ENCODE results near the gene LCNL1. TPM values are rescaled to one million over a fixed set of nuclear protein-coding genes. Genes with fewer than 3 reads are reported as not detected.

LCNL1 gene
- total RNA-seq, 4 donors from 2014 or later: 0.19 TPM; not detected in 3

DNA sequence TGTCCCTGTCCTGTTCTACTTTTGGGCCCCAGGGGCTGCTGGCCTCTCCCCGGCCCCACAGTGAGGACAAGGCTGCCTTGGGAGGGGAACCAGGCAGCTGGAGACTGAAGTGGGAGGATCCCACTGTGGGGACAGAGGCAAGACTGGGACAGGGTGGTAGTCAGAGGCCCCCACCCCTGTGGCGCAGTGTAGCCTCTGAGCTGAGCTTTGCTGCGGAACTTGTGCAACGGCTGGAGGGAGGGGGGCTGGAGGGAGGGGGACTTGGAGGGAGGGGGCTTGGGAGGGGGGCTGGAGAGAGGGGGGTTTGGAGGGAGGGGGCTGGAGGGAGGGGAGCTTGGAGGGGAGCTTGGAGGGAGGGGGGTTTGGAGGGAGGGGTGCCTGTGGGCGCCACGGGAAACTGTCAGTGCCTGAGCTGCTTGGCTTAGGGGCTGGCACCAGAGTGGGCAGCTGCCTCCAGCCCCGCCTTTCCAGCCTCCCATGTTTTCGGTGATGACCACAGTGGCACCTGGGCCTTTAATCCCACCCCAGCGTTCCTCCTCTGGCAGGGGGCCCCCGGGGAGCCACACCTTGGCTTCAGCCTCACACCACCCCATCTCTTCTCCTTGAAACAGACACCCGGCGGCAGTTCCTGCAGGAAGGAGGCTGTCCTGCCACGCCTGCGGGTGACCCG, 51.4 kb downstream of the LCNL1 start:
- Histone ChIP-seq H3K4me1 (peaks cover 18 to 43% (median 26%) of the 10 kb centered on the region in 3 donors), H3K27me3 (peaks cover 0 to 11% (median 0%) of the 10 kb centered on the region in 4 donors), H3K36me3 (peaks cover 0 to 6% (median 0%) of the 10 kb centered on the region in 3 donors), H3K9me3 (no peaks in the 10 kb centered on the region), H3K27ac (peak overlapping the region in 2 of 4 donors; percentile 54 to 64), H3K4me3 (peak overlapping the region in 2 of 4 donors; percentile 5 to 40)
- no peak for TF ChIP-seq POLR2A (IDR thresholded peaks at IDR 0.05)
- TF ChIP-seq, protein P1, sequence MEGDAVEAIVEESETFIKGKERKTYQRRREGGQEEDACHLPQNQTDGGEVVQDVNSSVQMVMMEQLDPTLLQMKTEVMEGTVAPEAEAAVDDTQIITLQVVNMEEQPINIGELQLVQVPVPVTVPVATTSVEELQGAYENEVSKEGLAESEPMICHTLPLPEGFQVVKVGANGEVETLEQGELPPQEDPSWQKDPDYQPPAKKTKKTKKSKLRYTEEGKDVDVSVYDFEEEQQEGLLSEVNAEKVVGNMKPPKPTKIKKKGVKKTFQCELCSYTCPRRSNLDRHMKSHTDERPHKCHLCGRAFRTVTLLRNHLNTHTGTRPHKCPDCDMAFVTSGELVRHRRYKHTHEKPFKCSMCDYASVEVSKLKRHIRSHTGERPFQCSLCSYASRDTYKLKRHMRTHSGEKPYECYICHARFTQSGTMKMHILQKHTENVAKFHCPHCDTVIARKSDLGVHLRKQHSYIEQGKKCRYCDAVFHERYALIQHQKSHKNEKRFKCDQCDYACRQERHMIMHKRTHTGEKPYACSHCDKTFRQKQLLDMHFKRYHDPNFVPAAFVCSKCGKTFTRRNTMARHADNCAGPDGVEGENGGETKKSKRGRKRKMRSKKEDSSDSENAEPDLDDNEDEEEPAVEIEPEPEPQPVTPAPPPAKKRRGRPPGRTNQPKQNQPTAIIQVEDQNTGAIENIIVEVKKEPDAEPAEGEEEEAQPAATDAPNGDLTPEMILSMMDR (IDR thresholded peaks at IDR 0.05): no peak
- no peak for DNase-seq
- WGBS, 2 donors: 13 to 20% methylated on average over 2 to 11 of the region's 15 CpGs
- intact Hi-C loops (cut with DNase I): loop anchor here (5.0 kb wide), 1 partner anchor 252 kb away; no protein-coding TSS in a partner anchor

DNA sequence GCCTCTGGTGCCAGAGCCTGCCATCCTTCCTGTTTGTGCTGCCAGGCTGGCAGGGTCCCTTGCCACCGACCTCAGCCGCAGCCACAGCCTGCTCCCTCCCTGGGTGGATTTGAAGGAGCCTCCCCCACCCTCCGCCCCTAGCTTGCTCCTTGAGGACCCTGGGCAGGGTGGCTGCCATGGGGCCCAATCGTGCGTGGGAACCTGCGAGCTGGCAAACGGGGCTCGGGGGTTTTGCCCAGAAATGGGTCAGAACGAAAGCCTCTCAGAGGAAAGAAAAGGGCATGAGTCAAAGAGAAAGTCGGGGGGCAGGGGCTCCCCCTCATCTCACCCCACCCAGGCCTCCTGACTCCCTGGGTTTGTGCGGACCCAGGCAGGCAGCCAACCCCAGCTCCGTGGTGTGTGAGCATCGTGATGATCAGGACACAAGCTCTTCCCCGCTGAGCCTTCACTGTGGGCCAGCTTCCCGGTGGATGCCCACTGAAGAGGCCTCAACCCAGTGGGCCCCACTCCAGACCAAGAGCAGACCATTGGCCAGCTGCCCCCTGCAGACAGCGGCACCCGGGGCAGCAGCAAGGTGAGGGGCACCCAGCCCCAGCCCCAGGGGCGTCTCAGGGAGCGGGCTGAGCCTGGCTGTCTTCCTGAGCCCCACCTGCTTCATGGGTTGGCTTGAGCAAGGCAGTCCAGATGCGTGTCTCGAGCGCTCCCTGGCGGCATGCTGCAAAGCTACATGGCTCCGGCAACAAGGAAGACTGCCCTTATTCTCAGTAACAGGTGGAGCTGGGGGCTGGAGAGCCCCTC, 52.1 kb downstream of the LCNL1 start:
- intact Hi-C loops (cut with DNase I): loop anchor here (5.0 kb wide), 1 partner anchor 253 kb away; no protein-coding TSS in a partner anchor
- Histone ChIP-seq H3K9me3 (no peaks in the 10 kb centered on the region), H3K4me1 (peaks cover 14 to 36% (median 24%) of the 10 kb centered on the region in 3 donors), H3K27me3 (peaks cover 0 to 11% (median 0%) of the 10 kb centered on the region in 4 donors), H3K4me3 (peak overlapping the region in 2 of 4 donors; percentile 5 to 26), H3K27ac (peak overlapping the region in 2 of 4 donors; percentile 54 to 64), H3K36me3 (peaks cover 0 to 14% (median 5%) of the 10 kb centered on the region in 3 donors)
- TF ChIP-seq POLR2A (IDR thresholded peaks at IDR 0.05): no peak
- TF ChIP-seq, protein P1 (IDR thresholded peaks at IDR 0.05): peak; percentile 84 to 93 (median 91)
- DNase-seq: no peak
- 0 to 7% methylated on average over 2 to 3 of the region's 24 CpGs for WGBS, 2 donors

Other genes starting within 250 kb of the LCNL1 start
- gene LCN10, start 240.1 kb upstream of the LCNL1 start, total RNA-seq: 1 to 10 TPM in 3 of 4 donors, under 1 TPM in 1; 0.64 to 3.8 (median 2.2) TPM
- 1 to 10 TPM in 2 of 4 donors, under 1 TPM in 1, not detected in 1; 0.82 to 6.7 (median 2.5) TPM for gene LCN6, start 234.5 kb upstream of the LCNL1 start, total RNA-seq
- not detected for gene LCN8, start 224.8 kb upstream of the LCNL1 start, total RNA-seq
- gene LCN15, start 218.5 kb upstream of the LCNL1 start, total RNA-seq: not detected
- gene TMEM141, start 191.6 kb upstream of the LCNL1 start, total RNA-seq: 100 to 1,000 TPM; 109 to 129 (median 123) TPM
- 1 to 10 TPM in 1 of 4 donors, not detected in 3; 2.1 TPM for gene CCDC183, start 186.7 kb upstream of the LCNL1 start, total RNA-seq
- 10 to 100 TPM; 54.9 to 70.7 (median 61.5) TPM for gene RABL6, start 175.0 kb upstream of the LCNL1 start, total RNA-seq
- 1 to 10 TPM in 2 of 4 donors, under 1 TPM in 2; 0.32 to 2.3 (median 1.0) TPM for gene AJM1, start 140.5 kb upstream of the LCNL1 start, total RNA-seq
- gene PHPT1, start 133.6 kb upstream of the LCNL1 start, total RNA-seq: 10 to 100 TPM; 21.9 to 53.2 (median 42.2) TPM
- gene MAMDC4, start 130.6 kb upstream of the LCNL1 start, total RNA-seq: 1 to 10 TPM; 1.8 to 2.9 (median 2.7) TPM
- 100 to 1,000 TPM; 326 to 456 (median 356) TPM for gene EDF1, start 116.7 kb upstream of the LCNL1 start, total RNA-seq
- gene TRAF2, start 96.5 kb upstream of the LCNL1 start, total RNA-seq: 10 to 100 TPM in 3 of 4 donors, 1 to 10 TPM in 1; 8.0 to 20.9 (median 13.2) TPM
- 100 to 1,000 TPM; 146 to 210 (median 163) TPM for gene FBXW5, start 38.3 kb upstream of the LCNL1 start, total RNA-seq
- 1 to 10 TPM in 1 of 4 donors, not detected in 3; 1.6 TPM for gene C8G, start 37.8 kb upstream of the LCNL1 start, total RNA-seq
- not detected for gene LCN12, start 30.7 kb upstream of the LCNL1 start, total RNA-seq
- gene PTGDS, start 5.5 kb upstream of the LCNL1 start, total RNA-seq: 100 to 1,000 TPM in 1 of 4 donors, 1 to 10 TPM in 3; 1.7 to 208 (median 4.8) TPM
- 10 to 100 TPM; 18.3 to 56.3 (median 49.6) TPM for gene PAXX, start 9.4 kb downstream of the LCNL1 start, total RNA-seq
- 100 to 1,000 TPM in 3 of 4 donors, 10 to 100 TPM in 1; 94.8 to 442 (median 200) TPM for gene CLIC3, start 13.6 kb downstream of the LCNL1 start, total RNA-seq
- gene ABCA2, start 45.2 kb downstream of the LCNL1 start, total RNA-seq: 10 to 100 TPM in 2 of 4 donors, 1 to 10 TPM in 2; 3.5 to 14.7 (median 7.6) TPM
- gene FUT7, start 49.1 kb downstream of the LCNL1 start, total RNA-seq: under 1 TPM in 3 of 4 donors, not detected in 1; 0.13 to 0.38 (median 0.21) TPM
- gene NPDC1, start 63.2 kb downstream of the LCNL1 start, total RNA-seq: 10 to 100 TPM; 11.9 to 45.2 (median 20.3) TPM
- 1 to 10 TPM in 2 of 4 donors, under 1 TPM in 2; 0.47 to 1.3 (median 0.86) TPM for gene ENTPD2, start 71.1 kb downstream of the LCNL1 start, total RNA-seq
- 10 to 100 TPM in 3 of 4 donors, 1 to 10 TPM in 1; 8.2 to 21.2 (median 14.7) TPM for gene SAPCD2, start 87.6 kb downstream of the LCNL1 start, total RNA-seq
- 1 to 10 TPM; 2.2 to 4.7 (median 3.7) TPM for gene UAP1L1, start 94.5 kb downstream of the LCNL1 start, total RNA-seq
- gene MAN1B1, start 104.0 kb downstream of the LCNL1 start, total RNA-seq: 10 to 100 TPM; 25.6 to 50.9 (median 39.4) TPM
- 100 to 1,000 TPM in 1 of 4 donors, 10 to 100 TPM in 3; 41.1 to 109 (median 62.4) TPM for gene DPP7, start 131.7 kb downstream of the LCNL1 start, total RNA-seq
- under 1 TPM in 1 of 4 donors, not detected in 3; 0.38 TPM for gene GRIN1, start 156.2 kb downstream of the LCNL1 start, total RNA-seq
- gene LRRC26, start 187.1 kb downstream of the LCNL1 start, total RNA-seq: 1 to 10 TPM in 1 of 4 donors, under 1 TPM in 2, not detected in 1; 0.82 to 3.7 (median 0.95) TPM
- not detected for gene TMEM210, start 189.1 kb downstream of the LCNL1 start, total RNA-seq
- 10 to 100 TPM; 14.0 to 34.1 (median 25.1) TPM for gene ANAPC2, start 205.6 kb downstream of the LCNL1 start, total RNA-seq
- 100 to 1,000 TPM in 2 of 4 donors, 10 to 100 TPM in 2; 67.1 to 124 (median 96.7) TPM for gene SSNA1, start 205.7 kb downstream of the LCNL1 start, total RNA-seq
- 10 to 100 TPM; 13.0 to 34.2 (median 15.8) TPM for gene TPRN, start 217.7 kb downstream of the LCNL1 start, total RNA-seq
- 10 to 100 TPM; 19.4 to 29.6 (median 25.4) TPM for gene TMEM203, start 222.7 kb downstream of the LCNL1 start, total RNA-seq
- gene NDOR1, start 222.7 kb downstream of the LCNL1 start, total RNA-seq: 10 to 100 TPM in 1 of 4 donors, 1 to 10 TPM in 3; 5.3 to 11.2 (median 7.7) TPM
- 1 to 10 TPM; 2.3 to 3.2 (median 2.5) TPM for gene RNF208, start 239.2 kb downstream of the LCNL1 start, total RNA-seq
- gene CYSRT1, start 242.2 kb downstream of the LCNL1 start, total RNA-seq: 100 to 1,000 TPM; 114 to 301 (median 152) TPM
- gene RNF224, start 244.5 kb downstream of the LCNL1 start, total RNA-seq: 1 to 10 TPM; 1.2 to 5.2 (median 3.0) TPM
- gene SLC34A3, start 247.9 kb downstream of the LCNL1 start, total RNA-seq: 1 to 10 TPM in 1 of 4 donors, under 1 TPM in 2, not detected in 1; 0.11 to 1.7 (median 0.38) TPM